PC-9 (cell line): ENCODE results near the gene DGCR6L. TPM values are rescaled to one million over a fixed set of nuclear protein-coding genes. Genes with fewer than 3 reads are reported as not detected.
"Not testable (repeated sequence)": the region's sequence is repeated elsewhere in the genome, so short reads cannot be mapped to it uniquely, and the experiment has no call there.

Experiments
- BruUV-seq: library from RNA; stranded (reverse); fragments of 400-500 nt; replicated peaks from 2 replicates; lab custom pipeline; 2021; lab: Mats Ljungman, UMichigan
- CTCF ChIA-PET: fragments of 300-600 bp; sonication (Branson Sonifier 250); formaldehyde crosslinking; loops from one replicate; lab custom pipeline; 2022; ENCODE audit warnings: antibody characterized with exemption; lab: Charles Lee
- POLR2A ChIA-PET: fragments of 300-600 bp; sonication (Branson Sonifier 250); formaldehyde crosslinking; loops from one replicate; lab custom pipeline; 2022; ENCODE audit warnings: antibody characterized with exemption; ENCODE audit not compliant: unreplicated experiment; lab: Charles Lee
- DNase-seq, 2 experiments: peaks; one replicate each; pipeline versions ENCODE4 v3.0.0 to v3.0.0-alpha.2; 2015 to 2022; ENCODE audit warnings: mixed read lengths in 1 of 2
- H2AFZ ChIP-seq: fragments of 200-600 bp; sonication (generic); 2 replicates; pipeline ENCODE4 v1.8.1; 2017; ENCODE audit warnings: antibody characterized with exemption
- H3F3A ChIP-seq: fragments of 200-600 bp; sonication (generic); 2 replicates; pipeline ENCODE4 v1.8.1; 2017; ENCODE audit warnings: antibody characterized with exemption, mild to moderate bottlenecking, low read depth; ENCODE audit not compliant: insufficient read depth
- H3K27ac ChIP-seq: fragments of 200-600 bp; sonication (generic); 2 replicates; pipeline ENCODE4 v1.6.1; 2016; ENCODE audit warnings: mixed run types
- H3K27me3 ChIP-seq: fragments of 200-600 bp; sonication (generic); 2 replicates; pipeline ENCODE4 v1.6.1; 2016; ENCODE audit warnings: low read depth, mixed run types; ENCODE audit not compliant: insufficient read depth
- H3K36me3 ChIP-seq: fragments of 200-600 bp; sonication (generic); 2 replicates; pipeline ENCODE4 v1.6.1; 2016; ENCODE audit warnings: low read depth, mixed run types
- H3K4me1 ChIP-seq: fragments of 200-600 bp; sonication (generic); replicated peaks from 2 replicates; pipeline ENCODE4 v1.6.1; 2016; ENCODE audit warnings: mixed run types; ENCODE audit not compliant: insufficient read depth
- H3K4me2 ChIP-seq: fragments of 200-600 bp; sonication (generic); 2 replicates; pipeline ENCODE4 v1.6.1; 2017; ENCODE audit warnings: mixed run types
- H3K4me3 ChIP-seq: fragments of 200-600 bp; sonication (generic); 2 replicates; pipeline ENCODE4 v1.6.1; 2016; ENCODE audit warnings: mixed run types
- H3K79me2 ChIP-seq: fragments of 200-600 bp; sonication (generic); 2 replicates; pipeline ENCODE4 v1.6.1; 2017; ENCODE audit warnings: low read depth, mixed run types
- H3K9me2 ChIP-seq: fragments of 200-600 bp; sonication (generic); 2 replicates; pipeline ENCODE4 v1.8.1; 2017; ENCODE audit warnings: mild to moderate bottlenecking; ENCODE audit not compliant: insufficient read depth
- H3K9me3 ChIP-seq: fragments of 200-600 bp; sonication (generic); 2 replicates; pipeline ENCODE4 v1.8.1; 2016; ENCODE audit warnings: low read depth; ENCODE audit not compliant: insufficient read depth
- H4K20me1 ChIP-seq: fragments of 200-600 bp; sonication (generic); 2 replicates; pipeline ENCODE4 v1.8.1; 2017; ENCODE audit not compliant: insufficient read depth
- CTCF ChIP-seq: fragments of 200-600 bp; sonication (generic); conservative IDR thresholded peaks from 2 replicates; pipeline ENCODE4 v1.6.1; 2017; ENCODE audit warnings: mixed run types, antibody characterized with exemption, mild to moderate bottlenecking, moderate library complexity
- EZH2 ChIP-seq: fragments of 200-600 bp; sonication (generic); IDR thresholded peaks from 2 replicates; pipeline ENCODE4 v1.8.0; 2017; ENCODE audit warnings: antibody characterized with exemption, low read depth
- intact Hi-C: fragments of 100-400 bp; cut with micrococcal nuclease; formaldehyde crosslinking; loops from one replicate; pipeline ENCODE4 v1.10.0; 2022; ENCODE audit not compliant: unreplicated experiment
- total RNA-seq: library from RNA; stranded (reverse); gene quantifications from 2 replicates; pipeline ENCODE4 v1.2.3, GENCODE V29; 2021

DGCR6L gene
- total RNA-seq, 1 experiment from 2014 or later: 37.6 TPM

DNA sequence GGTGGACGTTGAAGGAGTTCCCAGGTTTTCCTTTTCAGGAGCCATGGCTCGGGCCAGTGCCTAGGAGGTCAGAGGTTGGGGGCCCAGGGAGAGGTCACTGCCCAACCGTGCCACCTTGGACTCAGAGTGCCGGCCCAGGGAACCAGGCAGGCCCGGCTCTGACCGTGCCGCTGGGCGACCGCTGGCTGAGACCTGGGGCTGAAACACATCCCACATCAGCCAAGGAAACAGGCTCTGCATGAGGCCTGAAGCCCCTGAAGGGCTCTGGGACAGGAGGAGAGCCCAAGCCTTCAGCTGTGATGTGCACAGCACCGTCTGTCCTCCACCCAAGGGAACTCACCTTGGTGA is 29.8 kb downstream of the DGCR6L start:
- intact Hi-C loops: loop anchor here (10.0 kb wide), 1 partner anchor 165 kb away; no protein-coding TSS in a partner anchor
- Histone ChIP-seq H4K20me1 (no peaks in the 10 kb centered on the region), H3K36me3 (no peaks in the 10 kb centered on the region), H3K9me3 (no peaks in the 10 kb centered on the region), H2AFZ (no peak overlapping the region), H3K4me3 (no peak overlapping the region), H3K4me2 (no peak overlapping the region), H3K27me3 (peaks cover 25% of the 10 kb centered on the region), H3F3A (no peaks in the 10 kb centered on the region), H3K79me2 (no peaks in the 10 kb centered on the region), H3K4me1 (no peaks in the 10 kb centered on the region), H3K9me2 (no peaks in the 10 kb centered on the region), H3K27ac (no peak overlapping the region)
- TF ChIP-seq CTCF (no peak), EZH2 (no peak)
- no TSS peak for BruUV-seq
- ChIA-PET CTCF (no interaction called here), POLR2A (no interaction called here)
- DNase-seq: no peak

DNA sequence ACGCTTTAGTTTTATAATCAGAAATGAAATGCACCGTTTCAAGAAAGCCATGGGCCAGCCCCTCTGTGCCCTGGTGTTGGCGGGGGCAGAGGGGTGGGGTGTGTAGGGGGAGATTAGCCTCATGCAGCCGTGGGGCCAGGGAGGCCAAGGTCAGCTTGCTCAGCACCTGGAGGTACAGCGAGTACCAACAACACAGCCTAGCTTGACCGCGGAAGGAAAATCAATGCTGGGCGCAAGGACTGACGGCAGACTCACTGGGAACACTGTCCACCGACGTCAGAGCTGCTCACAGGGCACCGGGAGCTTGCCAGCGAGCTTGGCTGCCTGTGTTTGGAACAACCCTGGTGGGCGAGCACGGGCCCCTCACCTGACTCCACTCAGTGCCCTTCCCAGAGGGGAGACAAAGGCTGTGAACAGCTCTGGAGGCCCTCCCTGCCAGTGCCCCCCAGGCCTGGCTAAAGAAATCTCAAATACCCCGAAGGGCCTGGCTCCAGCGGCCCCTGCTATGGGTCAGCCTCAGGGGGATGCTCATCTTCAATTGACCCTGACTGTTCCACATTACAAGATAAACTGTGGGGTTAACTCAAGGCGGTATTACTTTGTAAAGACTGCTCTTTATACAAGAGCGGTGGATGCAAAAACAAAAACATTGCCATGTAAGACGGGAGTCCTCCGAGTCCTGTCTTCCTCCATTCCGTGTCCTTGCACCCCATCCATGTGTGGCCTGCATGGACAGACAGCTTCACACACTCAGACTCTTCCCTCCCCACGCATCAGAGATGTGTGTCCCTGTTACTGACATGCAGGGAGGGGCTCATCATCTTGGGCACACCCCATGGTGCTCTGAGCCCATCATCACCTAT is 30.4 kb downstream of the DGCR6L start:
- H3K9me2 ChIP-seq, DNase-seq, H4K20me1 ChIP-seq, H3K4me1 ChIP-seq, H2AFZ ChIP-seq, H3K9me3 ChIP-seq, POLR2A ChIA-PET, H3K4me3 ChIP-seq, H3K36me3 ChIP-seq, H3K79me2 ChIP-seq, H3F3A ChIP-seq, CTCF ChIA-PET, BruUV-seq, H3K4me2 ChIP-seq, H3K27ac ChIP-seq: not testable (repeated sequence)
- peaks cover 25% of the 10 kb centered on the region for H3K27me3 ChIP-seq
- intact Hi-C loops: loop anchor here (10.0 kb wide), 2 partner anchors 165 to 325 kb away; no protein-coding TSS in a partner anchor

DNA sequence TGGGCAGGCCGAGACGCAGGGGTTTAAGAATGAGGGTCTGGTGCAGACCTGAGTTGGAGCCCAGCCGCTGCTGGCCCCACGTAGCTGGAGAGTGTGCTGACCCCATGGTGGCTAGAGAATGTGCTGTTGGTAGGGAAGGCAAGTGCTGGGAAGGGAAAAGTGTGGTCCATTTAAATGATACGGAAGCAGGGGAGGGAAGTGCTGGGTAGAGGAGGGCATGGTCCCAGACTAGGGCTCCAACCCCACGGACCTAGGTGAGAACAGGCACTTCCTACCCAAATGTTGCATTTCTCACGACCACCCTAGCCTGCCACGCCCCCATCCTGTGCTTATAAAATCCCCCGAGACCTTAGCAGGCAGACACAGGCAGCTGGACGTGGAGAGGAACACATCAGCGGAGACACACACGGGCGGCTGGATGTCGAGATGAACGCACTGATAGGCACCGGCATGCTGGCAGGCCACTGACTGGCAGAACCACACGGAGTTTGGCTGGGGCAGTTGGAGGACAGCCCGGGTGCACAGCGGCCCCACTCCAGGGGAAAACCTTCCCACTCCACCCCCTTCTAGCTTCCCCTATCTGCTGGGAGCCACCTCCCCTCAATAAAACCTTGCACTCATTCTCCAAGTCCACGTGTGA is 33.0 kb downstream of the DGCR6L start:
- H3K79me2 ChIP-seq, H4K20me1 ChIP-seq, CTCF ChIA-PET, H3K4me3 ChIP-seq, H3K36me3 ChIP-seq, H3F3A ChIP-seq, H3K27ac ChIP-seq, H2AFZ ChIP-seq, BruUV-seq, H3K4me2 ChIP-seq, H3K9me2 ChIP-seq, POLR2A ChIA-PET, H3K9me3 ChIP-seq, H3K4me1 ChIP-seq, DNase-seq: not testable (repeated sequence)
- peaks cover 25% of the 10 kb centered on the region for H3K27me3 ChIP-seq
- intact Hi-C loops: loop anchor here (10.0 kb wide), 1 partner anchor 322 kb away; no protein-coding TSS in a partner anchor

GRCh38 chr22:20286312-20286660 is 33.6 kb downstream of the DGCR6L start:
- H3K9me3 ChIP-seq, H3F3A ChIP-seq, H3K36me3 ChIP-seq, H2AFZ ChIP-seq, H3K79me2 ChIP-seq, POLR2A ChIA-PET, BruUV-seq, CTCF ChIA-PET, H3K27ac ChIP-seq, H4K20me1 ChIP-seq, DNase-seq, H3K4me2 ChIP-seq, H3K4me1 ChIP-seq, H3K4me3 ChIP-seq, H3K9me2 ChIP-seq: not testable (repeated sequence)
- intact Hi-C loops: loop anchor here (10.0 kb wide), 1 partner anchor 321 kb away; no protein-coding TSS in a partner anchor
- peaks cover 19% of the 10 kb centered on the region for H3K27me3 ChIP-seq
